Heart left ventricle (tissue), 13 donors: ENCODE measurements around the gene PLXNC1.

Source experiments
- CTCF ChIP-seq, 12 donors: fragments of 200-600 bp; sonication (generic) in 4 of 12; IDR thresholded peaks; one replicate each; pipeline versions ENCODE4 v1.5.0 to v1.8.0; 2018 to 2022; ENCODE audit warnings: antibody characterized with exemption in 12 of 12, mild to moderate bottlenecking in 5 of 12
- POLR2A ChIP-seq, 2 donors: fragments of 450-650 bp; IDR thresholded peaks; one replicate each; pipeline ENCODE4 v1.6.1; 2017; ENCODE audit warnings: antibody characterized with exemption in 2 of 2, mild to moderate bottlenecking in 2 of 2, moderate library complexity in 2 of 2
- donor health status: ischemic (EF 13 %, LVEDD 7.1; RV severe dilation, severe dysfunction).
- donor health status: DM: no; HTN: yes; CAD: no.
- donor health status: DM: no; HTN: no; CAD: no.
- donor health status: ischemic (EF 25% LVEDD 6.9; RV normal size, moderate dysfunction).
- donor health status: ischemic (EF 25% LVEDD 5.7; RV mildly dilated, moderate dysfunction).
- donor health status: ischemic (EF 35%, LVEDD 5.7; RV mildly dilated, moderate dysfunction).
- donor health status: nonischemic (EF 11% LVEDD 7.7; RV severe dilation, severe dysfunction).
- donor health status: DM: yes; HTN: yes; CAD: no.
- donor health status: PGD.
- donor health status: ischemic (EF 29% LVEDD 5.4; RV normal size, mild dysfunction).
- donor health status: nonischemic (EF 23%, LVEDD 6.1; RV moderate dilation, normal function).

GRCh38 chr12:94240171-94240570 is 91.8 kb downstream of the PLXNC1 start:
- TF ChIP-seq CTCF (IDR thresholded peaks at IDR 0.05) (no peak), POLR2A (IDR thresholded peaks at IDR 0.05) (no peak)
